Upper lobe of left lung (tissue), 6 donors: ENCODE measurements around the gene TFCP2. TPM values are rescaled to one million over a fixed set of nuclear protein-coding genes. Genes with fewer than 3 reads are reported as not detected.

Source experiments
- ATAC-seq, 2 donors: fragments of 200-7000 bp; cut with Tn5 transposase; one replicate each; pipeline ENCODE4 v1.9.1; 2022; ENCODE audit warnings: mild to moderate bottlenecking in 2 of 2, moderate library complexity in 2 of 2; ENCODE audit not compliant: low FRiP score in 2 of 2
- DNase-seq, 2 donors: peaks; one replicate each; pipeline ENCODE4 v3.0.0-alpha.2; 2019 to 2020
- H3K27ac ChIP-seq, 4 donors: fragments of 200-600 bp; sonication (generic); one replicate each; pipeline ENCODE4 v1.5.1; 2016 to 2019
- H3K27me3 ChIP-seq, 4 donors: fragments of 200-600 bp; sonication (generic); one replicate each; pipeline ENCODE4 v1.5.1; 2017 to 2019
- H3K36me3 ChIP-seq, 4 donors: fragments of 200-600 bp; sonication (generic); one replicate each; pipeline ENCODE4 v1.5.1; 2016 to 2019
- H3K4me1 ChIP-seq, 4 donors: fragments of 200-600 bp; sonication (generic); one replicate each; pipeline ENCODE4 v1.5.1; 2018 to 2019
- H3K4me3 ChIP-seq, 4 donors: fragments of 200-600 bp; sonication (generic); one replicate each; pipeline ENCODE4 v1.5.1; 2017 to 2019; ENCODE audit warnings: mild to moderate bottlenecking in 2 of 4, moderate library complexity in 1 of 4
- H3K9me3 ChIP-seq, 4 donors: fragments of 200-600 bp; sonication (generic); one replicate each; pipeline ENCODE4 v1.5.1; 2018 to 2019
- CTCF ChIP-seq, 6 experiments: fragments of 450-650 bp in 4 of 6; fragments of 200-600 bp in 2 of 6; sonication (generic) in 2 of 6; IDR thresholded peaks; one replicate each; pipeline ENCODE4 v1.5.1; 2016 to 2019; ENCODE audit warnings: antibody characterized with exemption in 6 of 6
- EP300 ChIP-seq, 4 donors: sonication (generic); formaldehyde crosslinking; IDR thresholded peaks; one replicate each; pipeline ENCODE4 v1.5.1; 2017; ENCODE audit warnings: antibody characterized with exemption in 4 of 4, control low read depth in 2 of 4
- POLR2A ChIP-seq, 4 donors: fragments of 450-650 bp; IDR thresholded peaks; one replicate each; pipeline ENCODE4 v1.5.1; 2016 to 2017; ENCODE audit warnings: antibody characterized with exemption in 4 of 4, mild to moderate bottlenecking in 2 of 4
- POLR2AphosphoS5 ChIP-seq, 2 donors: sonication (generic); formaldehyde crosslinking; IDR thresholded peaks; one replicate each; pipeline ENCODE4 v1.5.1; 2017; ENCODE audit warnings: antibody characterized with exemption in 2 of 2
- WGBS, 2 donors: methylation state at CpG; one replicate each; pipeline ENCODE4 v1.1.5; 2017 to 2018; 5-methylcytosine and 5-hydroxymethylcytosine counted together
- total RNA-seq, 6 donors: library from RNA; depleted of rRNA in 4 of 6; stranded (reverse); fragments of >200 nt in 4 of 6; gene quantifications; one replicate each; pipeline versions ENCODE4 v1.1.0 to v1.2.1, GENCODE V29; 2016 to 2021
- donor health status: DM: no; HTN: no; CAD: no; lungs with moderate emphysema.
- donor health status: DM: no; HTN: yes; CAD: no; lungs with severe emphysema.

TFCP2 gene
- total RNA-seq, 6 donors from 2014 or later: 9.6 to 23.3 (median 20.0) TPM

GRCh38 chr12:51162217-51162616 is 10.7 kb downstream of the TFCP2 start:
- Histone ChIP-seq H3K4me1 (peaks cover 0 to 3% (median 0%) of the 10 kb centered on the region in 4 donors), H3K27ac (no peak overlapping the region), H3K4me3 (no peak overlapping the region), H3K36me3 (no peaks in the 10 kb centered on the region), H3K27me3 (no peaks in the 10 kb centered on the region), H3K9me3 (no peaks in the 10 kb centered on the region)
- no peak for ATAC-seq
- no peak for TF ChIP-seq POLR2A (IDR thresholded peaks at IDR 0.05)
- 97 to 99% methylated on average over 6 of the region's 6 CpGs for WGBS, 2 donors
- no peak for DNase-seq

- H3K4me1 ChIP-seq: peaks cover 0 to 3% (median 0%) of the 10 kb centered on the region in 4 donors
- H3K4me3 ChIP-seq: no peak overlapping the region
- no peak overlapping the region for H3K27ac ChIP-seq
- H3K27me3 ChIP-seq: no peaks in the 10 kb centered on the region
- H3K9me3 ChIP-seq: no peaks in the 10 kb centered on the region
- 67 to 70% methylated on average over 8 of the region's 8 CpGs for WGBS, 2 donors
- H3K36me3 ChIP-seq: no peaks in the 10 kb centered on the region
- no peak for DNase-seq
- no peak for TF ChIP-seq POLR2AphosphoS5 (IDR thresholded peaks at IDR 0.05)
- TF ChIP-seq POLR2A (IDR thresholded peaks at IDR 0.05): no peak
- TF ChIP-seq CTCF (IDR thresholded peaks at IDR 0.05): no peak
- TF ChIP-seq EP300 (IDR thresholded peaks at IDR 0.05): no peak
- no peak for ATAC-seq
These were observed 12.0 kb downstream of the TFCP2 start for GRCh38 chr12:51160814-51161459.

- no peaks in the 10 kb centered on the region for H3K36me3 ChIP-seq
- no peaks in the 10 kb centered on the region for H3K27me3 ChIP-seq
- H3K9me3 ChIP-seq: no peaks in the 10 kb centered on the region
- DNase-seq: no peak
- no peak overlapping the region for H3K27ac ChIP-seq
- no peak for ATAC-seq
- WGBS, 2 donors: 89 to 95% methylated on average over 3 of the region's 3 CpGs
- H3K4me3 ChIP-seq: no peak overlapping the region
- peaks cover 0 to 3% (median 0%) of the 10 kb centered on the region in 4 donors for H3K4me1 ChIP-seq
- TF ChIP-seq POLR2A (IDR thresholded peaks at IDR 0.05) (no peak), EP300 (IDR thresholded peaks at IDR 0.05) (no peak), CTCF (IDR thresholded peaks at IDR 0.05) (no peak), POLR2AphosphoS5 (IDR thresholded peaks at IDR 0.05) (no peak)
These were observed 16.6 kb downstream of the TFCP2 start for GRCh38 chr12:51156245-51156765.

- Histone ChIP-seq H3K27ac (no peak overlapping the region), H3K36me3 (no peaks in the 10 kb centered on the region), H3K9me3 (no peaks in the 10 kb centered on the region), H3K27me3 (no peaks in the 10 kb centered on the region), H3K4me1 (no peaks in the 10 kb centered on the region), H3K4me3 (no peak overlapping the region)
- ATAC-seq (no peak), DNase-seq (no peak)
- TF ChIP-seq POLR2AphosphoS5 (IDR thresholded peaks at IDR 0.05) (no peak), POLR2A (IDR thresholded peaks at IDR 0.05) (no peak), EP300 (IDR thresholded peaks at IDR 0.05) (no peak), CTCF (IDR thresholded peaks at IDR 0.05) (no peak)
- 97 to 100% methylated on average over 1 of the region's 1 CpG for WGBS, 2 donors
These were observed 20.0 kb downstream of the TFCP2 start for GRCh38 chr12:51152953-51153352.

- TF ChIP-seq POLR2AphosphoS5 (IDR thresholded peaks at IDR 0.05): no peak
- no peak for TF ChIP-seq EP300 (IDR thresholded peaks at IDR 0.05)
- no peak for DNase-seq
- Histone ChIP-seq H3K36me3 (no peaks in the 10 kb centered on the region), H3K9me3 (no peaks in the 10 kb centered on the region), H3K27me3 (no peaks in the 10 kb centered on the region), H3K27ac (no peak overlapping the region), H3K4me3 (no peak overlapping the region), H3K4me1 (no peaks in the 10 kb centered on the region)
- no peak for ATAC-seq
- WGBS, 2 donors: 62 to 67% methylated on average over 3 of the region's 3 CpGs
These were observed 22.2 kb downstream of the TFCP2 start for GRCh38 chr12:51150777-51151176.

GRCh38 chr12:51147309-51147708 is 25.6 kb downstream of the TFCP2 start:
- no peaks in the 10 kb centered on the region for H3K36me3 ChIP-seq
- no peak for ATAC-seq
- no peak for TF ChIP-seq CTCF (IDR thresholded peaks at IDR 0.05)
- no peak for TF ChIP-seq POLR2A (IDR thresholded peaks at IDR 0.05)
- no peak for TF ChIP-seq EP300 (IDR thresholded peaks at IDR 0.05)
- no peak for TF ChIP-seq POLR2AphosphoS5 (IDR thresholded peaks at IDR 0.05)
- no peaks in the 10 kb centered on the region for H3K9me3 ChIP-seq
- no peak overlapping the region for H3K4me3 ChIP-seq
- H3K4me1 ChIP-seq: no peaks in the 10 kb centered on the region
- no peaks in the 10 kb centered on the region for H3K27me3 ChIP-seq
- no peak for DNase-seq
- H3K27ac ChIP-seq: no peak overlapping the region
- 80 to 89% methylated on average over 1 of the region's 1 CpG for WGBS, 2 donors
